ENCODE results near the gene CACNA1B. TPM values are rescaled to one million over a fixed set of nuclear protein-coding genes. Genes with fewer than 3 reads are reported as not detected.

The CACNA1B gene
- total and polyA plus RNA-seq, 8 donors: 0.15 to 0.34 (median 0.29) TPM; not detected in 1

GRCh38 chr9:137876269-137876668, 1.3 kb upstream of the CACNA1B start:
- no peak for DNase-seq
- Histone ChIP-seq H3K4me1 (peaks cover 4 to 7% of the 10 kb centered on the region in 2 donors), H3K27me3 (peaks cover 19 to 62% of the 10 kb centered on the region in 2 donors), H3K27ac (no peak overlapping the region), H3K4me3 (no peak overlapping the region), H3K36me3 (no peaks in the 10 kb centered on the region), H3K9me3 (no peaks in the 10 kb centered on the region)
- ATAC-seq: no peak
- intact Hi-C loops (cut with DNase I): no loop called here
- no peak for TF ChIP-seq CTCF (IDR thresholded peaks at IDR 0.05)

GRCh38 chr9:137876781-137877386, 698 bp upstream of the CACNA1B start:
- Histone ChIP-seq H3K36me3 (no peaks in the 10 kb centered on the region), H3K4me3 (no peak overlapping the region), H3K27ac (no peak overlapping the region), H3K4me1 (peaks cover 4 to 7% of the 10 kb centered on the region in 2 donors), H3K27me3 (peaks cover 19 to 68% of the 10 kb centered on the region in 2 donors), H3K9me3 (no peaks in the 10 kb centered on the region)
- intact Hi-C loops (cut with DNase I): no loop called here
- ATAC-seq: no peak
- DNase-seq: no peak
- no peak for TF ChIP-seq CTCF (IDR thresholded peaks at IDR 0.05)

DNA sequence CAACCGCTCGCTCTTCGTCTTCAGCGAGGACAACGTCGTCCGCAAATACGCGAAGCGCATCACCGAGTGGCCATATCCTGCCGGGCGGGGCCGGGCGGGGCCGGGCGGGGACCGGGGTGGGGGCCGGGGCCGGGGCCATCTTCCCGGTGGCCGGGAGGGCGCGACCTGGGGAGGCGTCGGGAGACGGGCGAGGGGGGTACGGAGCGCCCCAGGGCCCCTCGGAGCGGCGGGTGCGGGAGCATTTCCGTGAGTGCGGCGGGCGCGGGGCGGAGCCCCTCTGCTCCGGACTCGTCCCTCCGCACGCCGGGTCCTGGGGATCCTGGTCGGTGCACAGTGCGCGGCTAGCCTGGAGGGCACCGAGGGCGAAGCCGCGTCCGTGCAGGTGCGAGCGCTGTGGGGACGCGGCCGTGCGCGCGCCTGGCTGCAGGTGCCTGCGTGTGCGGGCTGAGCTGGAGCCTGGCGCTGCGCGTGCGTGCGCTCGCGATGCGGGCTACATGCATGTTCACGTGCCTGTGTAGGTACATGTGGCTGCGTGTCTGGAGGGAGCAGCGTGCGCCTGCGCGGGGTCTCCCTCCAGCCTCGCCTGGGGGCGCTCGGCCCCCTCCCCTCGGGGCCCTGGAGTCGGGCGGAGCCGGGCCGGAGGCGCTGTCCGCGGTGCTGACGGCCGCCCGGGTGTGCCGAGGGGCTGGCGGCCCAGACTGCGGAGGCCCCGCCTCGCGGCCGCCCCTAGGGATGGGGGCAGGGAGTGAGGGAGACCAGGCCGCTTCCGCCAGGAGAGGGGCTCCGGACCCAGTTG, 762 bp downstream of the CACNA1B start:
- Histone ChIP-seq H3K9me3 (no peaks in the 10 kb centered on the region), H3K4me3 (peak overlapping the region; percentile 13 to 24), H3K27me3 (peaks cover 19 to 74% of the 10 kb centered on the region in 2 donors), H3K4me1 (peaks cover 4 to 7% of the 10 kb centered on the region in 2 donors), H3K27ac (no peak overlapping the region), H3K36me3 (no peaks in the 10 kb centered on the region)
- peak in 2 of 4 donors; percentile 50 to 63 for DNase-seq
- TF ChIP-seq CTCF (IDR thresholded peaks at IDR 0.05): no peak
- intact Hi-C loops (cut with DNase I): no loop called here
- peak; percentile 91 for ATAC-seq

DNA sequence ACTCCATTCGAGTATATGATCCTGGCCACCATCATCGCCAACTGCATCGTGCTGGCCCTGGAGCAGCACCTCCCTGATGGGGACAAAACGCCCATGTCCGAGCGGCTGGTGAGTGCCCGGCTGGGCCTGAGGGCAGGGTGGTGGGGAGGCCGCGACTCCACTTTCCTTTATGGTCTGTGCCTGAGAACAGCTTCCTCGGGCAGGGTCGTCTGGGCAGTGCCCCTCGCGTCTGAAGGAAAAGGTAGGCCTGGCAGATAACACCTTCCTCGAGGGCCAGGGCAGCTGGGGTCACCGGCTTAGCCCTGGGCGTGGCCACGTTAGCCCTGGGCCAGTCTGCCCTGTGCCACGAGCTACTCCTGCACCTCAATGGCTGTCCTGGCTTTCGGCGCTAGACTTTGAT, 1.5 kb downstream of the CACNA1B start:
- no peak for TF ChIP-seq CTCF (IDR thresholded peaks at IDR 0.05)
- H3K36me3 ChIP-seq: no peaks in the 10 kb centered on the region

DNA sequence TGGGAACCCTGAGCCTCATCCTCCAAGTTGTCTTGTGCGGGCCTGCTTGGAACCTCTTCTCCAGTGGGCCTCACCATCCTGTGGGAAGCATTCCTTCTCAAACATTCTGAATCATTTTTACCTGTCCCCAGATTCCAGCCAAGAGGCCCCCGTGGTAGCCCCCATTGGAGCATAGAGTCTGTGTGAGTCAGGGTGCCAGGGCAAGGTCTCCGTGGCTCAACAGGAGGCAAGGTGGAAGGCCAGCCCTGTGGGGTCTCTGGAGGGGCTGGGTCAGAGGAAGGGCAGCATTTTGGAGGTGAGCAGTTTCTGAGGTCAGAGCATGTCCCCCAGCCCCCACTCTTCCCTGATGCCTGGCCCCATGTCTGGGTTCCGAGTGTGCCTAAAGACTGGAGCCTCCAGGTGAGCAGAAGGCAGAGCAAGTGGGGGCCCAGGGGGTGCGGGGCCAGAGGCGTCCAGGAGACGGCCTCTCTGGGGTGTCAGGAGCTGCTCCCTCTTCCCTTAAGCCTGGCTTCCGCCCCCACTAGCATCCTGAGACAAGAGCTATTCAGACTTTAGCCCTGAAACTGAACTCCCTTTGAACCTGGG, 2.1 kb downstream of the CACNA1B start:
- H3K27me3 ChIP-seq: peaks cover 19 to 74% of the 10 kb centered on the region in 2 donors
- ATAC-seq (no peak), DNase-seq (no peak)
- intact Hi-C loops (cut with DNase I): no loop called here
- H3K4me3 ChIP-seq: no peak overlapping the region
- no peaks in the 10 kb centered on the region for H3K36me3 ChIP-seq
- peaks cover 4 to 7% of the 10 kb centered on the region in 2 donors for H3K4me1 ChIP-seq
- no peak overlapping the region for H3K27ac ChIP-seq
- no peaks in the 10 kb centered on the region for H3K9me3 ChIP-seq
- no peak for TF ChIP-seq CTCF (IDR thresholded peaks at IDR 0.05)

More for the DNA sequence above, 1.5 kb downstream of the CACNA1B start:
- Histone ChIP-seq H3K4me1 (peaks cover 4 to 7% of the 10 kb centered on the region in 2 donors), H3K4me3 (no peak overlapping the region), H3K9me3 (no peaks in the 10 kb centered on the region), H3K27me3 (peaks cover 19 to 74% of the 10 kb centered on the region in 2 donors), H3K27ac (no peak overlapping the region)
- intact Hi-C loops (cut with DNase I): no loop called here
- ATAC-seq: no peak
- DNase-seq: no peak

All from left lung (tissue), 10 donors.